SK-N-SH treated with all-trans-retinoic acid at 6 μM for 48 hours (cell line): Measurements from ENCODE around the gene ATP11A.

Experiments used
- ATAC-seq: fragments of 200-7000 bp; cut with Tn5 transposase; 3 replicates; pipeline ENCODE4 v1.9.1; 2020; ENCODE audit warnings: mild to moderate bottlenecking, moderate library complexity
- ARNTL ChIP-seq: fragments of 450-650 bp; formaldehyde crosslinking; IDR thresholded peaks from 2 replicates; pipeline ENCODE4 v1.5.0; 2020; ENCODE audit warnings: low read depth, mild to moderate bottlenecking, moderate library complexity, borderline replicate concordance
- CSDC2 ChIP-seq: fragments of 250-450 bp; sonication (Bioruptor Pico); IDR thresholded peaks from 2 replicates; pipeline ENCODE4 v1.5.0; 2020; ENCODE audit warnings: mild to moderate bottlenecking, moderate library complexity
- ESRRG ChIP-seq: fragments of 250-450 bp; sonication (Bioruptor Pico); IDR thresholded peaks from 2 replicates; pipeline ENCODE4 v1.6.1; 2021; ENCODE audit warnings: mild to moderate bottlenecking
- GLIS3 ChIP-seq: fragments of 250-450 bp; sonication (Bioruptor Pico); IDR thresholded peaks from 2 replicates; pipeline ENCODE4 v1.5.0; 2020; ENCODE audit warnings: mild to moderate bottlenecking, moderate library complexity
- ISL1 ChIP-seq: fragments of 250-450 bp; sonication (Bioruptor Pico); IDR thresholded peaks from 2 replicates; pipeline ENCODE4 v2.1.2; 2022; ENCODE audit warnings: mild to moderate bottlenecking, moderate library complexity
- PPARA ChIP-seq: fragments of 250-450 bp; sonication (Bioruptor Pico); IDR thresholded peaks from 2 replicates; pipeline ENCODE4 v1.5.0; 2020; ENCODE audit warnings: mild to moderate bottlenecking, borderline replicate concordance
- RARB ChIP-seq: fragments of 250-450 bp; sonication (Bioruptor Pico); IDR thresholded peaks from 2 replicates; pipeline ENCODE4 v1.8.0; 2021; ENCODE audit warnings: mild to moderate bottlenecking, moderate library complexity
- SNAI2 ChIP-seq: fragments of 250-450 bp; sonication (Bioruptor Pico); IDR thresholded peaks from 2 replicates; pipeline ENCODE4 v1.5.0; 2020; ENCODE audit warnings: mild to moderate bottlenecking, moderate library complexity
- TCF4 ChIP-seq: fragments of 250-450 bp; sonication (Bioruptor Pico); IDR thresholded peaks from 2 replicates; pipeline ENCODE4 v1.8.0; 2021; ENCODE audit warnings: mild to moderate bottlenecking, moderate library complexity, borderline replicate concordance
- TOX ChIP-seq: fragments of 250-450 bp; sonication (Bioruptor Pico); IDR thresholded peaks from 2 replicates; pipeline ENCODE4 v1.8.0; 2021; ENCODE audit warnings: mild to moderate bottlenecking, moderate library complexity, borderline replicate concordance
- TSHZ2 ChIP-seq: fragments of 250-450 bp; sonication (Bioruptor Pico); IDR thresholded peaks from 2 replicates; pipeline ENCODE4 v1.5.0; 2020; ENCODE audit warnings: mild to moderate bottlenecking, moderate library complexity
- ZC3H10 ChIP-seq: fragments of 250-450 bp; sonication (Bioruptor Pico); IDR thresholded peaks from 2 replicates; pipeline ENCODE4 v1.5.1; 2021; ENCODE audit warnings: mild to moderate bottlenecking, moderate library complexity
- ZFP3 ChIP-seq: fragments of 250-450 bp; sonication (Bioruptor Pico); IDR thresholded peaks from 2 replicates; pipeline ENCODE4 v1.5.0; 2020; ENCODE audit warnings: mild to moderate bottlenecking, moderate library complexity
- ZFP30 ChIP-seq: fragments of 450-650 bp; formaldehyde crosslinking; IDR thresholded peaks from 2 replicates; pipeline ENCODE4 v1.5.0; 2022; ENCODE audit warnings: mild to moderate bottlenecking, moderate library complexity
- ZNF565 ChIP-seq: fragments of 450-650 bp; formaldehyde crosslinking; conservative IDR thresholded peaks from 2 replicates; pipeline ENCODE4 v1.5.0; 2020; ENCODE audit warnings: low read depth, mild to moderate bottlenecking, moderate library complexity
- ZNF70 ChIP-seq: fragments of 450-650 bp; formaldehyde crosslinking; IDR thresholded peaks from 2 replicates; pipeline ENCODE4 v1.5.0; 2020; ENCODE audit warnings: mild to moderate bottlenecking, moderate library complexity
- ZNF8 ChIP-seq: fragments of 450-650 bp; formaldehyde crosslinking; IDR thresholded peaks from 2 replicates; pipeline ENCODE4 v1.5.0; 2020; ENCODE audit warnings: mild to moderate bottlenecking, moderate library complexity
- TF ChIP-seq, protein P1 (sequence below): fragments of 250-450 bp; sonication (Bioruptor Pico); IDR thresholded peaks from 2 replicates; pipeline ENCODE4 v1.8.0; 2021; ENCODE audit warnings: low read depth, mild to moderate bottlenecking, moderate library complexity, borderline replicate concordance
- TF ChIP-seq, protein P2 (sequence below): fragments of 250-450 bp; sonication (Bioruptor Pico); IDR thresholded peaks from 2 replicates; pipeline ENCODE4 v1.5.1; 2020; ENCODE audit warnings: low read depth, mild to moderate bottlenecking, moderate library complexity
- TF ChIP-seq, protein P3 (sequence below): fragments of 250-450 bp; sonication (Bioruptor Pico); IDR thresholded peaks from 2 replicates; pipeline ENCODE4 v1.5.1; 2021; ENCODE audit warnings: mild to moderate bottlenecking, moderate library complexity

The ATP11A gene

DNA sequence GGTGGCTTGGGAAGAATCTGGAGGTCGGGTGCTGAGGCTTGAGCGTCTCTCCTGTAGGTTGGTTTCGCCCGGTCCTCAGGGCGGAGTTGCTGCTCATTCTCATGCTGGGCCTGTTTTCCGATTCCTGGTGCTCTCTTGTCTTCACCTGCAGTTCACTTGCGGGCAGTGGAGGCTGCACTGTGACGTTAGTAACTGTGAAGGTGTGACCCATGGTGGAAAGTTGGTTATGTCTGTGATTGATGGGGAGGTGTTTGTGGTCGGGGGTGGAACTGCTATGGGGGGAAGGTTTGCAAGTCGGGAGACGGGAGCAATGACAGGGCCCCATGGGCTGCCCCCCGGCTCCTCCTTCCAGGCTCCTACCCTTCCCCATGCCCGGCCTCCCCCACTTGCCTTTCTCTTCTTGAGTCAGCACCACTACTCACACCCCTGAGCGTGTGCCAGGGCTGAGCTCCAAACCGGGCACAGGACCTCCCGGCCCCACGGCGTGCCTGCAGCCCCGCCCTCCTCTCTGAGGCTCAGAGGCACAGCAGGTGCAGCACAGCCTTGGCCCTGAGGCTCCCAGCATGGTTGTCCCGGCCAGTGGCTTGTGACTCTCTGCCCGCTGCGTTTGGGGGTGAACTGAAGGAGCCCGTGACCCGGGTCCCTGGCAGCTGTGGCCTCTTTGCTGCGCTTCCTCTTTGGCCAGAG, 79.1 kb downstream of the ATP11A start (continued):
- TF ChIP-seq GLIS3 (CRISPR knock-in tag) (no peak), ISL1 (CRISPR knock-in tag) (no peak), TSHZ2 (CRISPR knock-in tag) (no peak), ZC3H10 (CRISPR knock-in tag) (no peak), ZNF70 (CRISPR knock-in tag) (no peak), ZFP30 (CRISPR knock-in tag) (no peak), RARB (no peak)
- TF ChIP-seq, protein P1, sequence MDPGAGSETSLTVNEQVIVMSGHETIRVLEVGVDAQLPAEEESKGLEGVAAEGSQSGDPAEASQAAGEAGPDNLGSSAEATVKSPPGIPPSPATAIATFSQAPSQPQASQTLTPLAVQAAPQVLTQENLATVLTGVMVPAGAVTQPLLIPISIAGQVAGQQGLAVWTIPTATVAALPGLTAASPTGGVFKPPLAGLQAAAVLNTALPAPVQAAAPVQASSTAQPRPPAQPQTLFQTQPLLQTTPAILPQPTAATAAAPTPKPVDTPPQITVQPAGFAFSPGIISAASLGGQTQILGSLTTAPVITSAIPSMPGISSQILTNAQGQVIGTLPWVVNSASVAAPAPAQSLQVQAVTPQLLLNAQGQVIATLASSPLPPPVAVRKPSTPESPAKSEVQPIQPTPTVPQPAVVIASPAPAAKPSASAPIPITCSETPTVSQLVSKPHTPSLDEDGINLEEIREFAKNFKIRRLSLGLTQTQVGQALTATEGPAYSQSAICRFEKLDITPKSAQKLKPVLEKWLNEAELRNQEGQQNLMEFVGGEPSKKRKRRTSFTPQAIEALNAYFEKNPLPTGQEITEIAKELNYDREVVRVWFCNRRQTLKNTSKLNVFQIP (CRISPR knock-in tag) = no peak

DNA sequence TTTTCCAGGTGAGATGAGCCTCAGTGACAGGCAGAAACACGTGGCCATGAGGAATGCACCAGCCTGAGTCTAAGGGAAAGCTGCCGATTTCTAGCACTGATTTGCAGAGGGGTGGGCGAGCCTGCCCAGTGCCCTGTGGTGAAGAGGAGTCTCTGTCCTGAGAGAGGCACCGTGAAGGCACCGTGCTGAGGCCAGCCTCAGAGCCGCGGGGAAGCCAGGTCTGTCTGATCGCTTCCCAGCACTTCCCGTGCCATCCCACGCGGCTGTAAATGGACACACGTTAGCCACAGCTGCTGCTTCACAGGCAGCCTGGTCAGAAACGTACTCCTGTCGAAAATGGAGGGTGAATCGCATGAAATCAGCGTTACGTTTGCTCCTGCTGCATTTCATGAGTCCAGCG, 79.8 kb downstream of the ATP11A start:
- ATAC-seq = no peak
- TF ChIP-seq TOX = no peak
- TF ChIP-seq, protein P2, sequence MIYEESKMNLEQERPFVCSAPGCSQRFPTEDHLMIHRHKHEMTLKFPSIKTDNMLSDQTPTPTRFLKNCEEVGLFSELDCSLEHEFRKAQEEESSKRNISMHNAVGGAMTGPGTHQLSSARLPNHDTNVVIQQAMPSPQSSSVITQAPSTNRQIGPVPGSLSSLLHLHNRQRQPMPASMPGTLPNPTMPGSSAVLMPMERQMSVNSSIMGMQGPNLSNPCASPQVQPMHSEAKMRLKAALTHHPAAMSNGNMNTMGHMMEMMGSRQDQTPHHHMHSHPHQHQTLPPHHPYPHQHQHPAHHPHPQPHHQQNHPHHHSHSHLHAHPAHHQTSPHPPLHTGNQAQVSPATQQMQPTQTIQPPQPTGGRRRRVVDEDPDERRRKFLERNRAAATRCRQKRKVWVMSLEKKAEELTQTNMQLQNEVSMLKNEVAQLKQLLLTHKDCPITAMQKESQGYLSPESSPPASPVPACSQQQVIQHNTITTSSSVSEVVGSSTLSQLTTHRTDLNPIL = no peak
- TF ChIP-seq TSHZ2 (CRISPR knock-in tag) = no peak
- TF ChIP-seq ZC3H10 (CRISPR knock-in tag) = no peak
- no peak for TF ChIP-seq ZNF8 (CRISPR knock-in tag)
- no peak for TF ChIP-seq ZNF565 (CRISPR knock-in tag)
- no peak for TF ChIP-seq CSDC2 (CRISPR knock-in tag)
- TF ChIP-seq PPARA (CRISPR knock-in tag) = no peak
- TF ChIP-seq, all 23 proteins: peak for 0

DNA sequence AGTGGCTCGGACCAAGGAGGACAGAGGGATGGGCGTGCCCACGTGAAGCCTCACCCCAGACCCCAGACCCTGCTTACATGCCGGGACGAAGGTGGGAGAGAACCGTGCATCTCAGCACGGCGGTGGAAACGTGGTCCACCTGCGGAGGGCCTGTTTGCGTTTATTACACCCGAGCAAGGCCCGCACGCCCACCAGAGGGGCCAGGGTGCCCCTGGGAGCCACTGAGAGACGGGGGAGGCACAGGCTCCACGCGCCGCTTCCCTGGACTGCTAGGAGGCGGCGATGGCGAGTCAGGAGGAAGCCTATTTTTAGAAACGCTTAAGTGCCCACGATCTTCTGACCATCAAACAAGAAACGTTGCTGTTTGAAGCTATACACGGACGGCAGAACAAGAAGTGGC, 80.7 kb downstream of the ATP11A start:
- ATAC-seq = no peak
- TF ChIP-seq TCF4 (CRISPR knock-in tag) = no peak
- TF ChIP-seq ESRRG (CRISPR knock-in tag) = no peak
- TF ChIP-seq ZNF8 (CRISPR knock-in tag) = no peak
- TF ChIP-seq RARB = no peak
- no peak for TF ChIP-seq ARNTL

- no peak for ATAC-seq
- TF ChIP-seq TSHZ2 (CRISPR knock-in tag) (no peak), CSDC2 (CRISPR knock-in tag) (no peak), PPARA (CRISPR knock-in tag) (no peak), ZFP3 (no peak), TCF4 (CRISPR knock-in tag) (no peak), SNAI2 (CRISPR knock-in tag) (no peak)
- TF ChIP-seq, protein P3, sequence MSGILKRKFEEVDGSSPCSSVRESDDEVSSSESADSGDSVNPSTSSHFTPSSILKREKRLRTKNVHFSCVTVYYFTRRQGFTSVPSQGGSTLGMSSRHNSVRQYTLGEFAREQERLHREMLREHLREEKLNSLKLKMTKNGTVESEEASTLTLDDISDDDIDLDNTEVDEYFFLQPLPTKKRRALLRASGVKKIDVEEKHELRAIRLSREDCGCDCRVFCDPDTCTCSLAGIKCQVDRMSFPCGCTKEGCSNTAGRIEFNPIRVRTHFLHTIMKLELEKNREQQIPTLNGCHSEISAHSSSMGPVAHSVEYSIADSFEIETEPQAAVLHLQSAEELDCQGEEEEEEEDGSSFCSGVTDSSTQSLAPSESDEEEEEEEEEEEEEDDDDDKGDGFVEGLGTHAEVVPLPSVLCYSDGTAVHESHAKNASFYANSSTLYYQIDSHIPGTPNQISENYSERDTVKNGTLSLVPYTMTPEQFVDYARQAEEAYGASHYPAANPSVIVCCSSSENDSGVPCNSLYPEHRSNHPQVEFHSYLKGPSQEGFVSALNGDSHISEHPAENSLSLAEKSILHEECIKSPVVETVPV = no peak
Measured at GRCh38 chr13:112771139-112771876, 81.5 kb downstream of the ATP11A start.
